A673 (cell line): ENCODE measurements around the gene CYP8B1.

Experiments
- CTCF ChIP-seq: fragments of 300-800, 200-600 bp; sonication (generic); conservative IDR thresholded peaks from 2 replicates; pipeline ENCODE4 v1.5.1; 2017; ENCODE audit warnings: low read depth, mild to moderate bottlenecking, antibody characterized with exemption, low read length, moderate library complexity, mixed read lengths
- EZH2 ChIP-seq: fragments of 200-600 bp; sonication (generic); IDR thresholded peaks from 2 replicates; pipeline ENCODE4 v1.6.1; 2017; ENCODE audit warnings: borderline replicate concordance, low read depth, mild to moderate bottlenecking, mixed read lengths, antibody characterized with exemption, low read length; ENCODE audit not compliant: poor library complexity, severe bottlenecking

DNA sequence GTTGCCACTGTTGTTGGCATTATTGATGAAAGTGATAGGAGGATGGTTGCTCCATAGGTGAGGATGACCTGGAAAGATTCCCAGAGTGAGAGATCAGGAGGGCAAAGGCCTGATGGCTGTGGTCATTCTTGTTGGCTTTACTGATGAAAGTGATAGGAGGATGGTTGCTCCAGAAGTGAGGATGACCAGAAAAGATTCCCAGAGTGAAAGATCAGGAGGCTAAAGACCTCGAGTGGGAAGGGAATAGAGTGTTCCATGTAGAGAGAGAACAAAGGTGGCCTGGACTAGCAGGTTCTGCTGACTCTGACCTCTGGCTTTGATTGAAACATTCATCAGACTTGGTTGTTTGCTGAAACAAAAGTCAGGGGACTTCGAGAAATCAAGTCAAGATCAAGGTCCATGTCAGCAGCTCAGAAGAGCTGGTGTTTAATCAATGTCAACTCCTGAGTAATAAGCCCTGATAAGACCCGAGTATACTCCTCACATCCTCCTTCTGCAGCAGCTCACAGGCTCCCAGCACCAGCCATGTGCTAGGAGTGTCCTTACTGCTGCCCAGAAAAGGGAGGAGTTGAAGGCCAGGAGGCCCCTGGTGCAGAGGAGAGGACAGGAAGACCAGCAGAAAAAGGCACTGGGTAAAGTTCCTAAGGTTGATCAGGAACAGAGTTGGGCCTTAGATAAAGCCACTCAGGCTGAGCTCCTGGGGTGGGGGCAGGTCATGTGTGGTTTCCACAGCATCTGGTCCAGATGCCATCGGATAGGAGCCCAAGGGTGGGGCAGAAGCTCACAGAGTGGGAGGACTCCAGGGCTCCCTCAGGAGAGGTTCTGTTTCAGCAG lies 19.9 kb downstream of the CYP8B1 start:
- TF ChIP-seq CTCF (no peak), EZH2 (no peak)
